CD4-positive, alpha-beta memory T cell (primary cell): ENCODE results near the gene CD37. TPM values are rescaled to one million over a fixed set of nuclear protein-coding genes. Genes with fewer than 3 reads are reported as not detected.

Source experiments
- CTCF ChIA-PET: fragments of 350-600 bp; sonication (Branson Sonifier 250); formaldehyde crosslinking; loops from one replicate; lab custom pipeline; 2021; ENCODE audit warnings: inconsistent platforms; ENCODE audit not compliant: partially characterized antibody; lab: Charles Lee
- POLR2A ChIA-PET: fragments of 350-600 bp; sonication (Branson Sonifier 250); formaldehyde crosslinking; loops from one replicate; lab custom pipeline; 2021; ENCODE audit not compliant: partially characterized antibody; lab: Charles Lee
- DNase-seq, 5 donors: peaks; one replicate each; pipeline versions ENCODE4 v3.0.0 to v3.0.0-alpha.2; 2020 to 2022; ENCODE audit warnings: mixed read lengths in 1 of 5
- H3K27ac ChIP-seq: one replicate; pipeline ENCODE4 v1.7.0; 2013; ENCODE audit warnings: low read depth, low read length
- H3K27me3 ChIP-seq: 2 replicates; pipeline ENCODE4 v1.7.0; 2013; ENCODE audit warnings: mild to moderate bottlenecking, low read length, moderate library complexity; ENCODE audit not compliant: insufficient read depth
- H3K36me3 ChIP-seq: 2 replicates; pipeline ENCODE4 v1.7.0; 2013; ENCODE audit warnings: mild to moderate bottlenecking, low read length, moderate library complexity; ENCODE audit not compliant: insufficient read depth
- H3K4me1 ChIP-seq: 2 replicates; pipeline ENCODE4 v1.7.0; 2013; ENCODE audit warnings: mild to moderate bottlenecking, low read length, moderate library complexity; ENCODE audit not compliant: insufficient read depth
- H3K4me3 ChIP-seq, 2 donors: one replicate each; pipeline ENCODE4 v1.7.0; 2013; ENCODE audit warnings: low read length in 2 of 2, mild to moderate bottlenecking in 1 of 2
- H3K9me3 ChIP-seq, 2 donors: one replicate each; pipeline ENCODE4 v1.7.0; 2013; ENCODE audit warnings: low read length in 2 of 2, control low read depth in 1 of 2; ENCODE audit not compliant: control insufficient read depth in 1 of 2
- H3K27ac Mint-ChIP-seq, 7 donors: one replicate each; pipeline ENCODE4 v1.8.0; 2020 to 2021; ENCODE audit warnings: mixed read lengths in 7 of 7, mild to moderate bottlenecking in 6 of 7, inconsistent platforms in 3 of 7, moderate library complexity in 3 of 7
- H3K27me3 Mint-ChIP-seq, 2 donors: one replicate each; pipeline ENCODE4 v1.8.0; 2020 to 2021; ENCODE audit warnings: mixed read lengths in 2 of 2
- H3K36me3 Mint-ChIP-seq, 2 donors: one replicate each; pipeline ENCODE4 v1.8.0; 2020 to 2021; ENCODE audit warnings: mixed read lengths in 2 of 2, inconsistent platforms in 1 of 2, mild to moderate bottlenecking in 1 of 2
- H3K4me1 Mint-ChIP-seq, 4 donors: one replicate each; pipeline ENCODE4 v1.8.0; 2020 to 2021; ENCODE audit warnings: mixed read lengths in 4 of 4, mild to moderate bottlenecking in 1 of 4
- H3K4me3 Mint-ChIP-seq, 8 donors: one replicate each; pipeline ENCODE4 v1.8.0; 2020 to 2021; ENCODE audit warnings: mixed read lengths in 8 of 8, mild to moderate bottlenecking in 7 of 8, moderate library complexity in 6 of 8, inconsistent platforms in 3 of 8
- H3K9me3 Mint-ChIP-seq, 8 donors: one replicate each; pipeline ENCODE4 v1.8.0; 2020 to 2021; ENCODE audit warnings: mixed read lengths in 8 of 8, mild to moderate bottlenecking in 5 of 8, inconsistent platforms in 3 of 8, moderate library complexity in 1 of 8
- intact Hi-C: fragments of 100-400 bp; cut with micrococcal nuclease; formaldehyde crosslinking; loops from one replicate; pipeline ENCODE4 v1.15.1; 2023
- polyA plus RNA-seq, 2 donors: library from polyadenylated mRNA; unstranded; fragments of 300-500 nt; fragmentation: Illumina TruSeq; gene quantifications; one replicate each; pipeline ENCODE4 v1.2.3, GENCODE V29; 2021
- total RNA-seq, 2 experiments: library from RNA; stranded (reverse); gene quantifications; one replicate each; pipeline ENCODE4 v1.2.3, GENCODE V29; 2021

CD37 gene
- total and polyA plus RNA-seq, 4 experiments from 2014 or later = 109 to 347 (median 261) TPM

DNA sequence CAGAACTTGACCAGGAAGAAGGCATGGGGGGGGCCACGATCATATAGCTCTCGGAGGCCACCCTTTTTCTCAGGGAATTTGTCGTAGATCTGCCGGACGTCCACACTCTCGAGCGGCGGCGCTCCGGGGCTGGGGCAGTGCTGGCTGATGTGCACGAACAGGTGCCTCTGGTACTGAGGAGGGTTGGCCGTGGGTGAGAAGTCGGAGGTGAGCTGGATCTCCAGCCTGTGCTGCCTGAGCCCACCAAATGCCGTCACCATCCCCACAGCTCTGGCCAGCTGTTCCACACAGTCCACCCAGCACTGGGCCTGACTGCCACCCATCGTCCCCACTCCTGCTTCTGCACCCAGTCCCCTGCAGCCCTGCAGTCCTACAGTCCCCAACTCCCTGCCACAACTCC is 12.0 kb downstream of the CD37 start:
- H3K9me3 Mint-ChIP-seq = peaks cover 0 to 2% (median 0%) of the 10 kb centered on the region in 8 donors
- Histone ChIP-seq H3K4me3 (no peak overlapping the region), H3K36me3 (no peaks in the 10 kb centered on the region), H3K4me1 (no peaks in the 10 kb centered on the region), H3K27me3 (no peaks in the 10 kb centered on the region), H3K27ac (no peak overlapping the region), H3K9me3 (no peaks in the 10 kb centered on the region)
- peaks cover 0 to 2% of the 10 kb centered on the region in 2 donors for H3K27me3 Mint-ChIP-seq
- H3K27ac Mint-ChIP-seq = no peak overlapping the region
- ChIA-PET CTCF (interaction anchor here (1.9 kb wide), 1 partner anchor 121 kb away, joined by 5 read pairs; no protein-coding TSS in a partner anchor), POLR2A (interaction anchor here (1.0 to 1.7 kb wide), 3 partner anchors 12 to 132 kb away, joined by 3 to 4 read pairs (median 3); partner anchors contain the start of gene CD37)
- peaks cover 5 to 12% (median 8%) of the 10 kb centered on the region in 4 donors for H3K4me1 Mint-ChIP-seq
- H3K36me3 Mint-ChIP-seq = peaks cover 0 to 6% of the 10 kb centered on the region in 2 donors
- DNase-seq = no peak
- H3K4me3 Mint-ChIP-seq = no peak overlapping the region
- intact Hi-C loops = no loop called here

DNA sequence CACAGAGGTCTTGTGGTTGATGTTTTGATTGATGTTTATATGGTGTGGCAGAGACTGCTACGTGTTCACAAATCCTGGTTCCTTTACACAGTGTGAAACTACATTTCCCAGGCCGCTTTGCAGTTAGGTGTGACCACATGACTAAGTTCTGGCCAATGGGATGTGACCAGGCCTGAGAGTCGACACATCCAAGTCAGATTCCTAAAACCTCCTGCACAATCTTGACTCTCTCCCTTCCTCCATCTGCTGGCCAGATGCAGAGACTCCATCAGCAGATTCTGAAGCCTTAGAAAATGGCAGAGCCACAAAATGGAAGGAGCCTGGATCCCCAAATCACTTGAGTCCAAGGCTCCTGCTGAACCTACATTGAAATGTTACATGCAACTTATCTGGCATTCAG is 12.6 kb downstream of the CD37 start:
- H3K4me1 ChIP-seq = no peaks in the 10 kb centered on the region
- DNase-seq = no peak
- peaks cover 2 to 9% (median 7%) of the 10 kb centered on the region in 4 donors for H3K4me1 Mint-ChIP-seq
- H3K9me3 ChIP-seq = no peaks in the 10 kb centered on the region
- no peak overlapping the region for H3K4me3 ChIP-seq
- H3K36me3 Mint-ChIP-seq = peaks cover 0 to 2% of the 10 kb centered on the region in 2 donors
- no peaks in the 10 kb centered on the region for H3K36me3 ChIP-seq
- peaks cover 0 to 2% (median 0%) of the 10 kb centered on the region in 8 donors for H3K9me3 Mint-ChIP-seq
- no peaks in the 10 kb centered on the region for H3K27me3 ChIP-seq
- ChIA-PET POLR2A (interaction anchor here (1.1 to 1.7 kb wide), 2 partner anchors 13 to 14 kb away, joined by 4 read pairs; partner anchors contain the start of gene CD37), CTCF (interaction anchor here (1.0 to 1.9 kb wide), 2 partner anchors 93 to 122 kb away, joined by 3 to 5 read pairs; no protein-coding TSS in a partner anchor)
- intact Hi-C loops = no loop called here
- H3K27ac Mint-ChIP-seq = no peak overlapping the region
- no peak overlapping the region for H3K27ac ChIP-seq
- no peak overlapping the region for H3K4me3 Mint-ChIP-seq
- peaks cover 0 to 2% of the 10 kb centered on the region in 2 donors for H3K27me3 Mint-ChIP-seq

DNA sequence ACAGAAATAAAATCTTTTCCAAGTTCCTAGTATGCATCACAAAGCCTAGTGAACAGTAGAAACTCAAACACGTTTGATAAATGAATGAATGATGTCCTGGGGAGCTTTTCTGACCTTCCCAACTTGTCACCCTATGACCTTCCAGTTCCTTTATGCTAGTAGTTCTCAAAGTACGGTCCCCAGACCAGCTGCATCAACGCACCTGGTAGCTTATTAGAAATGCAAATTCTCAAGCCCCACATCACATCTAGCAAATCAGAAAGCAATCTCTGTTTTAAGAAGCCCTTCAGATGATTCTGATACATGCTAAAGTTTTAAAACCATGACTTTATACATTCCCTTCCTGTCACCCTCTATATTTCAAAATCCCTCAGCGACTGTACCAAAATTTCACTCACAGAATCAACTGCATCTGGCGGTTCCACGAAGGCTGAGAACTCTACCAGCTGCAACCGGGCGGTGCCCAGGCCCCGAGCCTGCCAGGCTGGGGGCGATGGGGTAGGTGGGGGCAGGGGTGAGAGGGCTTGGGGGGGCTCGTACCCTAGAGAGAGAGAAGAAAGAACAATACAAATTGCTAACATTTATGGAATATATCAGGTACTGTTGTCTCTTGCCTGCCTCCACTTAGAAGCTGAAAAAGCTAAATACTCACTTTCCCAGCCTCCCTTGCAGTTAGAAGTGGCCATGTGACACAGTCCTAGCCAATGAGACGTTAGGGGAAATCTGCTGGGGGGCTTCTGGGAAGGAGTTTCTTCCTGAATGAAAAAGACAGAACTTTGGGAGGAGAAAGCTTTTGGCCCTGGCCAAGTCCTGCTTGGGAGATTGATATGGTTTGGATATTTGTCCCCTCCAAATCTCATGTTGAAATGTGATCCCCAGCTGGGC is 13.3 kb downstream of the CD37 start:
- DNase-seq = no peak
- no peaks in the 10 kb centered on the region for H3K36me3 Mint-ChIP-seq
- no peak overlapping the region for H3K4me3 Mint-ChIP-seq
- POLR2A ChIA-PET = interaction anchor here (1.1 to 1.7 kb wide), 2 partner anchors 13 to 15 kb away, joined by 4 read pairs; partner anchors contain the start of gene CD37
- H3K27me3 Mint-ChIP-seq = peaks cover 3 to 5% of the 10 kb centered on the region in 2 donors
- CTCF ChIA-PET = interaction anchor here (1.0 to 1.9 kb wide), 2 partner anchors 94 to 122 kb away, joined by 3 to 5 read pairs; no protein-coding TSS in a partner anchor
- intact Hi-C loops = no loop called here
- Histone ChIP-seq H3K9me3 (no peaks in the 10 kb centered on the region), H3K36me3 (no peaks in the 10 kb centered on the region), H3K4me1 (no peaks in the 10 kb centered on the region), H3K4me3 (no peak overlapping the region), H3K27me3 (no peaks in the 10 kb centered on the region), H3K27ac (no peak overlapping the region)
- peaks cover 1 to 7% (median 6%) of the 10 kb centered on the region in 4 donors for H3K4me1 Mint-ChIP-seq
- H3K27ac Mint-ChIP-seq = no peak overlapping the region
- H3K9me3 Mint-ChIP-seq = peaks cover 0 to 2% (median 0%) of the 10 kb centered on the region in 8 donors

DNA sequence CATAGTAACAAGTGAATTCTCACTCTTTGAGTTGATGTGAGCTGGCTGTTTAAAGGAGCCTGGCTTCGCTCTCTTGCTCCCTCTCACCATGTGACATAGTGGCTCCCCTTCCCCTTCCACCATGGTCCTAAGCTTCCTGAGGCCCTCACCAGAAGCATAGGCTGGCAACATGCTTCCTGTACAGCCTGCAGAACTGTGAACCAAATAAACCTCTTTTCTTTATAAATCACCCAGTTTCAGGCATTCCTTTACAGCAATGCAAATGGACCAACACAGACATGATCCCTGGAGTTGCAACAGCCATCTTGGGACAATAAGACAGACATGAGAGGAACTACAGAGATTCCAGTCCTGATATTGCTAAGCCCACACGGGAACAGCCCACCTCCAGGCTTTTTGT is 14.4 kb downstream of the CD37 start:
- CTCF ChIA-PET = interaction anchor here (0.8 kb wide), 1 partner anchor 22 kb away, joined by 3 read pairs; no protein-coding TSS in a partner anchor
- H3K27me3 Mint-ChIP-seq = peaks cover 5 to 8% of the 10 kb centered on the region in 2 donors

GRCh38 chr19:49355909-49356353 is 20.7 kb downstream of the CD37 start:
- H3K4me3 Mint-ChIP-seq = no peak overlapping the region

More for the DNA sequence above, 14.4 kb downstream of the CD37 start:
- H3K4me3 Mint-ChIP-seq = no peak overlapping the region
- no peak overlapping the region for H3K4me3 ChIP-seq
- no peaks in the 10 kb centered on the region for H3K27me3 ChIP-seq
- peaks cover 0 to 2% (median 0%) of the 10 kb centered on the region in 8 donors for H3K9me3 Mint-ChIP-seq
- H3K36me3 ChIP-seq = no peaks in the 10 kb centered on the region
- no peaks in the 10 kb centered on the region for H3K36me3 Mint-ChIP-seq
- H3K4me1 Mint-ChIP-seq = peaks cover 1 to 6% (median 5%) of the 10 kb centered on the region in 4 donors
- intact Hi-C loops = no loop called here
- no peaks in the 10 kb centered on the region for H3K9me3 ChIP-seq
- no peaks in the 10 kb centered on the region for H3K4me1 ChIP-seq
- no peak overlapping the region for H3K27ac Mint-ChIP-seq
- no peak overlapping the region for H3K27ac ChIP-seq
- POLR2A ChIA-PET = no interaction called here
- no peak for DNase-seq

GRCh38 chr19:49356382-49356781 is 21.2 kb downstream of the CD37 start:
- Mint-ChIP-seq H3K9me3 (no peaks in the 10 kb centered on the region), H3K4me3 (no peak overlapping the region), H3K27me3 (peaks cover 14 to 19% of the 10 kb centered on the region in 2 donors), H3K4me1 (peaks cover 9 to 23% (median 13%) of the 10 kb centered on the region in 4 donors), H3K36me3 (no peaks in the 10 kb centered on the region), H3K27ac (no peak overlapping the region)
- Histone ChIP-seq H3K4me3 (no peak overlapping the region), H3K4me1 (peaks cover 9% of the 10 kb centered on the region), H3K27ac (no peak overlapping the region), H3K27me3 (no peaks in the 10 kb centered on the region), H3K36me3 (no peaks in the 10 kb centered on the region), H3K9me3 (no peaks in the 10 kb centered on the region)
- CTCF ChIA-PET = no interaction called here
- intact Hi-C loops = no loop called here
- no peak for DNase-seq
- POLR2A ChIA-PET = no interaction called here

More at GRCh38 chr19:49355909-49356353, 20.7 kb downstream of the CD37 start:
- Mint-ChIP-seq H3K4me1 (peaks cover 7 to 23% (median 12%) of the 10 kb centered on the region in 4 donors), H3K36me3 (no peaks in the 10 kb centered on the region), H3K27ac (no peak overlapping the region), H3K9me3 (no peaks in the 10 kb centered on the region), H3K27me3 (peaks cover 13 to 19% of the 10 kb centered on the region in 2 donors)
- no peak for DNase-seq
- Histone ChIP-seq H3K9me3 (no peaks in the 10 kb centered on the region), H3K27me3 (no peaks in the 10 kb centered on the region), H3K36me3 (no peaks in the 10 kb centered on the region), H3K27ac (no peak overlapping the region), H3K4me3 (no peak overlapping the region), H3K4me1 (peaks cover 9% of the 10 kb centered on the region)
- ChIA-PET CTCF (no interaction called here), POLR2A (no interaction called here)
- intact Hi-C loops = no loop called here

GRCh38 chr19:49357186-49357585 is 22.0 kb downstream of the CD37 start:
- ChIA-PET CTCF (no interaction called here), POLR2A (no interaction called here)
- DNase-seq = no peak
- Histone ChIP-seq H3K4me3 (no peak overlapping the region), H3K27ac (no peak overlapping the region), H3K9me3 (no peaks in the 10 kb centered on the region), H3K36me3 (no peaks in the 10 kb centered on the region), H3K27me3 (no peaks in the 10 kb centered on the region), H3K4me1 (peaks cover 16% of the 10 kb centered on the region)
- no peak overlapping the region for H3K27ac Mint-ChIP-seq
- H3K4me1 Mint-ChIP-seq = peaks cover 12 to 23% (median 16%) of the 10 kb centered on the region in 4 donors
- no peaks in the 10 kb centered on the region for H3K36me3 Mint-ChIP-seq
- peaks cover 19 to 22% of the 10 kb centered on the region in 2 donors for H3K27me3 Mint-ChIP-seq
- intact Hi-C loops = no loop called here
- H3K4me3 Mint-ChIP-seq = no peak overlapping the region
- no peaks in the 10 kb centered on the region for H3K9me3 Mint-ChIP-seq
